Lung (tissue), 12 donors: ENCODE data around the gene XRN1. TPM values are rescaled to one million over a fixed set of nuclear protein-coding genes. Genes with fewer than 3 reads are reported as not detected.

Source experiments
- ATAC-seq: fragments of 200-7000 bp; cut with Tn5 transposase; one replicate; pipeline ENCODE4 v1.9.1; 2020; ENCODE audit warnings: moderate number of reproducible peaks; ENCODE audit not compliant: insufficient read depth, low FRiP score
- DNase-seq, 3 donors: peaks; one replicate each; pipeline ENCODE4 v3.0.0-alpha.2; 2013 to 2017
- H3K27ac ChIP-seq, 2 donors: one replicate each; pipeline ENCODE4 v1.5.1; 2013; ENCODE audit warnings: mild to moderate bottlenecking in 2 of 2, moderate library complexity in 2 of 2, control low read depth in 1 of 2, inconsistent platforms in 1 of 2, low read depth in 1 of 2, low read length in 1 of 2
- H3K27me3 ChIP-seq, 3 donors: one replicate each; pipeline ENCODE4 v1.5.1; 2013; ENCODE audit warnings: low read length in 2 of 3; ENCODE audit not compliant: control insufficient read depth in 3 of 3, insufficient read depth in 3 of 3
- H3K36me3 ChIP-seq, 4 donors: one replicate each; pipeline ENCODE4 v1.5.1; 2013; ENCODE audit warnings: low read length in 4 of 4, mild to moderate bottlenecking in 1 of 4, moderate library complexity in 1 of 4; ENCODE audit not compliant: control insufficient read depth in 4 of 4, insufficient read depth in 4 of 4
- H3K4me1 ChIP-seq, 5 donors: one replicate each; pipeline ENCODE4 v1.5.1; 2013; ENCODE audit warnings: low read length in 5 of 5, mild to moderate bottlenecking in 2 of 5, moderate library complexity in 1 of 5; ENCODE audit not compliant: control insufficient read depth in 5 of 5, insufficient read depth in 5 of 5
- H3K4me3 ChIP-seq: one replicate; pipeline ENCODE4 v1.5.1; 2013; ENCODE audit warnings: mild to moderate bottlenecking, control low read depth, moderate library complexity
- H3K9ac ChIP-seq, 2 donors: one replicate each; pipeline ENCODE4 v1.5.1; 2013; ENCODE audit warnings: low read length in 2 of 2, control low read depth in 1 of 2; ENCODE audit not compliant: insufficient read depth in 1 of 2
- H3K9me3 ChIP-seq, 4 donors: one replicate each; pipeline ENCODE4 v1.5.1; 2013; ENCODE audit warnings: low read length in 3 of 4, mild to moderate bottlenecking in 1 of 4, moderate library complexity in 1 of 4; ENCODE audit not compliant: control insufficient read depth in 4 of 4, insufficient read depth in 3 of 4
- CTCF ChIP-seq: IDR thresholded peaks from 2 replicates; pipeline ENCODE4 v1.5.1; 2012; ENCODE audit warnings: mild to moderate bottlenecking; ENCODE audit errors: control extremely low read depth, extremely low read depth
- WGBS, 2 donors: extraction: QIAGEN DNeasy Blood & Tissue Kit; methylation state at CpG; one replicate each; pipeline ENCODE4 v1.1.7; 2013; 5-methylcytosine and 5-hydroxymethylcytosine counted together
- polyA plus RNA-seq, 2 donors: library from polyadenylated mRNA; stranded (reverse); fragments of 200-250 nt; gene quantifications; one replicate each; pipeline ENCODE4 v1.2.1, GENCODE V29; 2013
- total RNA-seq, 2 donors: library from RNA; depleted of rRNA in 1 of 2; stranded (reverse); fragments of >200 nt in 1 of 2; gene quantifications; one replicate each; pipeline ENCODE4 v1.2.1, GENCODE V29; 2014 to 2021
- donor health status: control.
- donor health status: control.
- donor health status: Bipolar disorder and iron deficiency.
- donor health status: healthy.
- donor health status: DM: yes; HTN: yes; CAD: no.

Gene XRN1
- total and polyA plus RNA-seq, 4 donors, result 4.9 to 147 (median 18.5) TPM

DNA sequence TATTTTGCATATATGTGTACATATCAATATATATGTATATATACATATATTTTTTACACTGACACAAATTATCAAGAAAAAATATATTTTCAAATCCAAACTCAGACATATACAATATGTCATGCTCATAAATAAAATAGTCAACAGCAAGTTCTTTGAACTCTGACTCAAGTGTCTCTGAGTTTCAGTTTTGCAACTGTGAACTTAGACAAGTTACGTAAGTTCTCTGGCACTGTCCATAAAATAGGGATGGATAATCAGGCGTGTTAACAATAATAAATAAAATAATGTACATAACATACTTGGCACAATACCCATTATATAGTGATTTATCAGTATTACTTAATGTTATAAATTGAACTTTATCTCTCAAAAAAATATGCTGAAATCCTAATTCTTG lies 12.1 kb upstream of the XRN1 start:
- no peak for DNase-seq
- 79 to 86% methylated on average over 2 of the region's 2 CpGs for WGBS, 2 donors
- ATAC-seq, result no peak
- no peaks in the 10 kb centered on the region for H3K27me3 ChIP-seq
- H3K36me3 ChIP-seq, result peaks cover 0 to 11% (median 6%) of the 10 kb centered on the region in 4 donors
- H3K9me3 ChIP-seq, result no peaks in the 10 kb centered on the region
- no peak overlapping the region for H3K27ac ChIP-seq
- TF ChIP-seq CTCF, result no peak
- no peak overlapping the region for H3K9ac ChIP-seq
- no peaks in the 10 kb centered on the region for H3K4me1 ChIP-seq
- no peak overlapping the region for H3K4me3 ChIP-seq

GRCh38 chr3:142459096-142459495 lies 11.3 kb upstream of the XRN1 start:
- Histone ChIP-seq H3K4me1 (no peaks in the 10 kb centered on the region), H3K36me3 (peaks cover 0 to 11% (median 6%) of the 10 kb centered on the region in 4 donors), H3K4me3 (no peak overlapping the region), H3K27ac (no peak overlapping the region), H3K9me3 (no peaks in the 10 kb centered on the region), H3K27me3 (no peaks in the 10 kb centered on the region), H3K9ac (no peak overlapping the region)
- DNase-seq (no peak), ATAC-seq (no peak)
- WGBS, 2 donors, result 73 to 90% methylated on average over 3 of the region's 3 CpGs
- TF ChIP-seq CTCF, result no peak

GRCh38 chr3:142450881-142451280 lies 3.0 kb upstream of the XRN1 start:
- Histone ChIP-seq H3K4me3 (no peak overlapping the region), H3K36me3 (peaks cover 0 to 13% (median 8%) of the 10 kb centered on the region in 4 donors), H3K9ac (no peak overlapping the region), H3K27me3 (no peaks in the 10 kb centered on the region), H3K27ac (no peak overlapping the region), H3K4me1 (peaks cover 0 to 18% (median 3%) of the 10 kb centered on the region in 5 donors), H3K9me3 (no peaks in the 10 kb centered on the region)
- DNase-seq (no peak), ATAC-seq (no peak)
- 90 to 95% methylated on average over 5 of the region's 5 CpGs for whole genome bisulfite sequencing, 2 donors
- no peak for TF ChIP-seq CTCF

GRCh38 chr3:142450189-142450588 lies 2.4 kb upstream of the XRN1 start:
- Histone ChIP-seq H3K36me3 (peaks cover 0 to 13% (median 8%) of the 10 kb centered on the region in 4 donors), H3K4me3 (no peak overlapping the region), H3K9ac (no peak overlapping the region), H3K9me3 (no peaks in the 10 kb centered on the region), H3K27me3 (no peaks in the 10 kb centered on the region), H3K4me1 (peaks cover 0 to 25% (median 7%) of the 10 kb centered on the region in 5 donors), H3K27ac (no peak overlapping the region)
- WGBS, 2 donors, result 95 to 96% methylated on average over 3 of the region's 3 CpGs
- no peak for DNase-seq
- TF ChIP-seq CTCF, result no peak
- ATAC-seq, result no peak
